Uterus (tissue), 2 donors: ENCODE data around the gene NCL.

Experiments
- CTCF ChIP-seq, 4 experiments: fragments of 200-600 bp in 2 of 4; fragments of 450-650 bp in 2 of 4; sonication (generic) in 2 of 4; IDR thresholded peaks; one replicate each; pipeline ENCODE4 v1.5.1; 2016 to 2019; ENCODE audit warnings: antibody characterized with exemption in 4 of 4, mild to moderate bottlenecking in 2 of 4, moderate library complexity in 1 of 4
- POLR2A ChIP-seq, 2 donors: fragments of 450-650 bp; IDR thresholded peaks; one replicate each; pipeline ENCODE4 v1.6.1; 2016; ENCODE audit warnings: antibody characterized with exemption in 2 of 2, mild to moderate bottlenecking in 1 of 2, moderate library complexity in 1 of 2

DNA sequence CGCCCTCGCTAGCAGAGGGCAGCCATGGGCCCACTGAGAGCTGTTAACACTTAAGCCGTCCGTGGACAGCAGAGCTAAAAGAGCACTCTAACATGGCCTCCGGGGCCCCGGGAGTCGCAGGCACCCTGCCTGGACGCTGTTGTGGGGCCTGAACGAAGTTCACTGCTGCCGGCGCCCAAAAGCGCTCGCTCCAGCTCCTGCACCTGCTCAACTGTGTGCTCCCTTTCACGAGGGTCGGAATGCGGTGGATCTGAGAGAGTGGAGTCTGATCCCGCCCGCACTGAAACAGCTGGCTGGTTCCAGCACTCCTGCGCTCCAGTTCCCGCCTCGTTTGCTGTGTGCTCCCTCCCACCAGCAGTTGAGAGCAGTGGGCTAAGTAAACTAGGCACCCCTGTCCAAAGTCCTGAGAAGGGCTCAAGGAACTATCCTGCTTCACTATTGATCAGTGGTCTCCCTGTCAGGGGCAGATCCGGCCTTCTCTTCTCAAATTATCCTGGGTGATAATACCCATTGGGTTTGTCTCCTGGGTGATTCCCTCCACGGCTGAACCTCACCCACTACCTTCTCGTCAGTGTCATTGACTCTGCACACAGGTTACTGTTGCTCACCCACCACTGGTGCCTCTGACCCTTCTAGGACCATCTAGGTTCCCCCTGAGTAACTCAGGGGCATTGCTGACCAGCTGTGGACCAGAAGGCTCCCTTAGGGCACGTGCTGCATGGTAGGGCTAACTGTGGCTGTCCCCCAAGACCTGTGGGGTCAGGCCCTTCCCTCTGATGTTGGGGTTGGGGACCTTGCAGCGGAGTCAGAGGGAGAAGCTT lies 45.3 kb downstream of the NCL start:
- no peak for TF ChIP-seq CTCF (IDR thresholded peaks at IDR 0.05)
- TF ChIP-seq POLR2A (IDR thresholded peaks at IDR 0.05): no peak
